GM04504 (cell line): ENCODE measurements around the gene SLC24A3.
"Not testable (repeated sequence)": the region's sequence is repeated elsewhere in the genome, so short reads cannot be mapped to it uniquely, and the experiment has no call there.

Source experiments
- DNase-seq: peaks from one replicate; pipeline ENCODE4 v3.0.0-alpha.2; 2012; ENCODE audit warnings: low read depth

Gene SLC24A3

GRCh38 chr20:19748681-19749080, 536.2 kb downstream of the SLC24A3 start:
- no peak for DNase-seq

GRCh38 chr20:19749618-19750071, 537.2 kb downstream of the SLC24A3 start:
- DNase-seq = no peak

GRCh38 chr20:19750101-19750606, 537.7 kb downstream of the SLC24A3 start:
- DNase-seq = no peak

- no peak for DNase-seq
Observed at GRCh38 chr20:19750907-19751636, 538.6 kb downstream of the SLC24A3 start.

GRCh38 chr20:19754201-19754600, 541.8 kb downstream of the SLC24A3 start:
- DNase-seq = not testable (repeated sequence)

- DNase-seq = no peak
Observed at GRCh38 chr20:19756761-19757486, 544.5 kb downstream of the SLC24A3 start.

GRCh38 chr20:19757487-19758132, 545.2 kb downstream of the SLC24A3 start:
- peak; percentile 69 for DNase-seq

- DNase-seq = no peak
Observed at GRCh38 chr20:19758133-19758500, 545.7 kb downstream of the SLC24A3 start, which contains the start of gene RIN2. Gene RIN2 (plus strand): TSS chr20:19758258. CDS start chr20:19889602, 131,344 bp downstream.

- DNase-seq = no peak
Observed at GRCh38 chr20:19758501-19759331, 546.3 kb downstream of the SLC24A3 start.

GRCh38 chr20:19760371-19760721, 547.9 kb downstream of the SLC24A3 start:
- no peak for DNase-seq

- DNase-seq = no peak
Observed at GRCh38 chr20:19761326-19761725, 548.9 kb downstream of the SLC24A3 start.

- no peak for DNase-seq
Observed at GRCh38 chr20:19761841-19762240, 549.4 kb downstream of the SLC24A3 start.

GRCh38 chr20:19764207-19764606, 551.8 kb downstream of the SLC24A3 start:
- DNase-seq = no peak

- DNase-seq = no peak
Observed at GRCh38 chr20:19765266-19765665, 552.8 kb downstream of the SLC24A3 start.

GRCh38 chr20:19765913-19766312, 553.5 kb downstream of the SLC24A3 start:
- no peak for DNase-seq

- DNase-seq = no peak
Observed at GRCh38 chr20:19767070-19767469, 554.6 kb downstream of the SLC24A3 start.

- no peak for DNase-seq
Observed at GRCh38 chr20:19768325-19768842, 555.9 kb downstream of the SLC24A3 start.

- no peak for DNase-seq
Observed at GRCh38 chr20:19769507-19769906, 557.1 kb downstream of the SLC24A3 start.

GRCh38 chr20:19770375-19770774, 557.9 kb downstream of the SLC24A3 start:
- DNase-seq = no peak

GRCh38 chr20:19771031-19771430, 558.6 kb downstream of the SLC24A3 start:
- DNase-seq = no peak
